Liver (tissue), 9 donors: ENCODE results near the gene PSMB7. TPM values are rescaled to one million over a fixed set of nuclear protein-coding genes. Genes with fewer than 3 reads are reported as not detected.

Experiments
- DNase-seq: peaks from one replicate; pipeline ENCODE4 v3.0.0-alpha.2; 2017; ENCODE audit warnings: low spot score
- H3K27ac ChIP-seq, 2 donors: one replicate each; pipeline ENCODE4 v1.7.0; 2013; ENCODE audit warnings: inconsistent platforms in 2 of 2, low read length in 2 of 2, control low read depth in 1 of 2, low read depth in 1 of 2, mild to moderate bottlenecking in 1 of 2
- H3K27me3 ChIP-seq, 4 donors: one replicate each; pipeline versions ENCODE4 v1.6.1 to v1.7.0; 2013; ENCODE audit warnings: low read length in 3 of 4, inconsistent platforms in 1 of 4, mild to moderate bottlenecking in 1 of 4, moderate library complexity in 1 of 4; ENCODE audit not compliant: control insufficient read depth in 4 of 4, insufficient read depth in 4 of 4
- H3K36me3 ChIP-seq, 4 donors: one replicate each; pipeline versions ENCODE4 v1.6.1 to v1.7.0; 2013; ENCODE audit warnings: low read length in 3 of 4, mild to moderate bottlenecking in 3 of 4, low read depth in 1 of 4, moderate library complexity in 1 of 4; ENCODE audit not compliant: control insufficient read depth in 4 of 4, insufficient read depth in 3 of 4
- H3K4me1 ChIP-seq, 4 donors: one replicate each; pipeline versions ENCODE4 v1.6.1 to v1.7.0; 2013; ENCODE audit warnings: low read length in 3 of 4, mild to moderate bottlenecking in 3 of 4, moderate library complexity in 1 of 4; ENCODE audit not compliant: control insufficient read depth in 4 of 4, insufficient read depth in 4 of 4
- H3K4me3 ChIP-seq, 3 donors: one replicate each; pipeline versions ENCODE4 v1.6.1 to v1.7.0; 2013; ENCODE audit warnings: low read length in 3 of 3, control low read depth in 1 of 3, low read depth in 1 of 3, mild to moderate bottlenecking in 1 of 3
- H3K9ac ChIP-seq, 2 donors: one replicate each; pipeline ENCODE4 v1.7.0; 2013; ENCODE audit warnings: low read length in 2 of 2, mild to moderate bottlenecking in 2 of 2, moderate library complexity in 2 of 2, control low read depth in 1 of 2, low read depth in 1 of 2
- H3K9me3 ChIP-seq, 4 donors: one replicate each; pipeline versions ENCODE4 v1.6.1 to v1.7.0; 2013; ENCODE audit warnings: low read length in 3 of 4; ENCODE audit not compliant: control insufficient read depth in 4 of 4
- ATF3 ChIP-seq: IDR thresholded peaks from 2 replicates; pipeline ENCODE4 v1.6.1; 2016; ENCODE audit warnings: antibody characterized with exemption
- CTCF ChIP-seq: fragments of 150-350 bp; IDR thresholded peaks from 2 replicates; pipeline ENCODE4 v1.5.1; 2017; ENCODE audit warnings: improper control_type of control experiment, low read depth, low read length; ENCODE audit not compliant: missing input control
- EGR1 ChIP-seq, 2 donors: IDR thresholded peaks; 2 replicates each; pipeline ENCODE4 v1.6.1; 2016 to 2018; ENCODE audit warnings: antibody characterized with exemption in 2 of 2, low read depth in 2 of 2
- FOXA1 ChIP-seq: IDR thresholded peaks from 2 replicates; pipeline ENCODE4 v1.6.1; 2016; ENCODE audit warnings: antibody characterized with exemption
- FOXA2 ChIP-seq: IDR thresholded peaks from 2 replicates; pipeline ENCODE4 v1.6.1; 2016; ENCODE audit warnings: antibody characterized with exemption
- GABPA ChIP-seq, 2 donors: IDR thresholded peaks in 1 of 2; conservative IDR thresholded peaks in 1 of 2; 2 replicates each; pipeline ENCODE4 v1.6.1; 2016; ENCODE audit warnings: antibody characterized with exemption in 2 of 2, mild to moderate bottlenecking in 1 of 2, moderate library complexity in 1 of 2
- HNF4A ChIP-seq, 2 donors: conservative IDR thresholded peaks; 2 replicates each; pipeline ENCODE4 v1.6.1; 2016; ENCODE audit warnings: antibody characterized with exemption in 2 of 2, mild to moderate bottlenecking in 2 of 2
- HNF4G ChIP-seq: IDR thresholded peaks from 2 replicates; pipeline ENCODE4 v1.6.1; 2016; ENCODE audit warnings: antibody characterized with exemption
- JUND ChIP-seq, 2 donors: IDR thresholded peaks; 2 replicates each; pipeline ENCODE4 v1.6.1; 2016; ENCODE audit warnings: antibody characterized with exemption in 2 of 2
- MAX ChIP-seq: IDR thresholded peaks from 2 replicates; pipeline ENCODE4 v1.6.1; 2016; ENCODE audit warnings: antibody characterized with exemption
- NR2F2 ChIP-seq: IDR thresholded peaks from 2 replicates; pipeline ENCODE4 v1.6.1; 2016; ENCODE audit warnings: antibody characterized with exemption
- RAD21 ChIP-seq, 2 donors: IDR thresholded peaks; 2 replicates each; pipeline ENCODE4 v1.6.1; 2016; ENCODE audit warnings: antibody characterized with exemption in 2 of 2, mild to moderate bottlenecking in 2 of 2
- SP1 ChIP-seq: IDR thresholded peaks from 2 replicates; pipeline ENCODE4 v1.6.1; 2018; ENCODE audit warnings: antibody characterized with exemption, mild to moderate bottlenecking
- TAF1 ChIP-seq: conservative IDR thresholded peaks from 2 replicates; pipeline ENCODE4 v1.6.1; 2016; ENCODE audit warnings: antibody characterized with exemption, mild to moderate bottlenecking
- ZBTB33 ChIP-seq: IDR thresholded peaks from 2 replicates; pipeline ENCODE4 v1.6.1; 2016; ENCODE audit warnings: antibody characterized with exemption
- WGBS: extraction: QIAGEN DNeasy Blood & Tissue Kit; methylation state at CpG from one replicate; pipeline ENCODE4 v1.1.7; 2013; 5-methylcytosine and 5-hydroxymethylcytosine counted together
- polyA plus RNA-seq, 2 donors: library from polyadenylated mRNA; stranded (reverse) in 1 of 2; unstranded in 1 of 2; fragments of 200-250 nt in 1 of 2; fragments of >200 nt in 1 of 2; fragmentation: Nextera tagmentation in 1 of 2; extraction: Ambion mirVana in 1 of 2; gene quantifications; one replicate each; pipeline versions ENCODE4 v1.2.1 to v1.2.3, GENCODE V29; 2013 to 2015
- total RNA-seq, 2 donors: library from RNA; depleted of rRNA; stranded (reverse); fragments of >200 nt; gene quantifications; one replicate each; pipeline ENCODE4 v1.2.3, GENCODE V29; 2014
- TF ChIP-seq, protein P1 (sequence below): IDR thresholded peaks from 2 replicates; pipeline ENCODE4 v1.6.1; 2016; ENCODE audit warnings: antibody characterized with exemption, mild to moderate bottlenecking
- donor health status: healthy.
- donor health status: healthy.
- donor health status: healthy.
- donor health status: healthy.
- donor health status: healthy.

Gene PSMB7
- total and polyA plus RNA-seq, 4 donors = 90.9 to 183 (median 134) TPM

DNA sequence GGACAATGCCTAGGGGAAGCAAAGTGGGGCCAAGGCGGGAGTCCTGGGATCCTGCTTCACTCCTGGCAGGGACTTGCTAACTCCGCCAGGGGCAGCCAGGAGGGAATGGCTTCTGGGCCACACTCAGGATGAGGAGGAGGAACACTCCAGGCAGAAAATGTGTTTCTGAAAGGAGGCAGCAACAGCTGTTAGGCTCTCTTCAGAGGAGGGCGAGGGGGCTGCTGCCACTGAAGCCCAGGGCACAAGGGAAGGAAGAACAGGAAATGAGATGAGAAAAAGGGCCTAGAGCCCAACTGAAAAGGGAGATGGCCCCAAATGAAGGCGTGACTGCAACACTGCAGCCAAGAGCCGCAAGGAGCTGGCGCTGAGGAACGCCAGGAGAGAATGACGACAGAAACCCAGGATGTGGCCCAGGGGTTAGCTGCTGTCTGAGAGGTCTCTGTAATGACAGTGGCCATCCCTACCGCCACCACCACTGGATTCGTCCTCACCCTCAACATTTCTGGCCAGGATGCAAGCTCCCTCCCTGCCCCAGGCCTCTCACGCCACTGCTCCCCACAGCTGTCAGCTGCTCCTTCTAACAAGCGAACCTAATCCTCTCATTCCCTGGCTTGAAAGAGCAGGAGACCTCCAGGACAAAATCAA is 15.8 kb downstream of the PSMB7 start:
- H3K9me3 ChIP-seq = no peaks in the 10 kb centered on the region
- DNase-seq = no peak
- no peak overlapping the region for H3K9ac ChIP-seq
- TF ChIP-seq CTCF (no peak), NR2F2 (no peak), EGR1 (IDR thresholded peaks at IDR 0.05; ENCODE audit: low read depth in 2 of 2) (no peak), FOXA2 (no peak), GABPA (IDR thresholded peaks at IDR 0.05 in 1 of 2, conservative IDR thresholded peaks at IDR 0.05 in 1 of 2) (no peak), RAD21 (IDR thresholded peaks at IDR 0.05) (no peak), SP1 (no peak), ATF3 (no peak), MAX (no peak)
- TF ChIP-seq, protein P1, sequence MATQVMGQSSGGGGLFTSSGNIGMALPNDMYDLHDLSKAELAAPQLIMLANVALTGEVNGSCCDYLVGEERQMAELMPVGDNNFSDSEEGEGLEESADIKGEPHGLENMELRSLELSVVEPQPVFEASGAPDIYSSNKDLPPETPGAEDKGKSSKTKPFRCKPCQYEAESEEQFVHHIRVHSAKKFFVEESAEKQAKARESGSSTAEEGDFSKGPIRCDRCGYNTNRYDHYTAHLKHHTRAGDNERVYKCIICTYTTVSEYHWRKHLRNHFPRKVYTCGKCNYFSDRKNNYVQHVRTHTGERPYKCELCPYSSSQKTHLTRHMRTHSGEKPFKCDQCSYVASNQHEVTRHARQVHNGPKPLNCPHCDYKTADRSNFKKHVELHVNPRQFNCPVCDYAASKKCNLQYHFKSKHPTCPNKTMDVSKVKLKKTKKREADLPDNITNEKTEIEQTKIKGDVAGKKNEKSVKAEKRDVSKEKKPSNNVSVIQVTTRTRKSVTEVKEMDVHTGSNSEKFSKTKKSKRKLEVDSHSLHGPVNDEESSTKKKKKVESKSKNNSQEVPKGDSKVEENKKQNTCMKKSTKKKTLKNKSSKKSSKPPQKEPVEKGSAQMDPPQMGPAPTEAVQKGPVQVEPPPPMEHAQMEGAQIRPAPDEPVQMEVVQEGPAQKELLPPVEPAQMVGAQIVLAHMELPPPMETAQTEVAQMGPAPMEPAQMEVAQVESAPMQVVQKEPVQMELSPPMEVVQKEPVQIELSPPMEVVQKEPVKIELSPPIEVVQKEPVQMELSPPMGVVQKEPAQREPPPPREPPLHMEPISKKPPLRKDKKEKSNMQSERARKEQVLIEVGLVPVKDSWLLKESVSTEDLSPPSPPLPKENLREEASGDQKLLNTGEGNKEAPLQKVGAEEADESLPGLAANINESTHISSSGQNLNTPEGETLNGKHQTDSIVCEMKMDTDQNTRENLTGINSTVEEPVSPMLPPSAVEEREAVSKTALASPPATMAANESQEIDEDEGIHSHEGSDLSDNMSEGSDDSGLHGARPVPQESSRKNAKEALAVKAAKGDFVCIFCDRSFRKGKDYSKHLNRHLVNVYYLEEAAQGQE = no peak
- H3K4me1 ChIP-seq = peaks cover 0 to 3% (median 0%) of the 10 kb centered on the region in 4 donors
- H3K27ac ChIP-seq = no peak overlapping the region
- H3K27me3 ChIP-seq = no peaks in the 10 kb centered on the region
- no peak overlapping the region for H3K4me3 ChIP-seq
- WGBS = 84% methylated on average over 12 of the region's 12 CpGs
- peaks cover 6 to 31% (median 20%) of the 10 kb centered on the region in 4 donors for H3K36me3 ChIP-seq

- no peaks in the 10 kb centered on the region for H3K9me3 ChIP-seq
- H3K4me3 ChIP-seq = no peak overlapping the region
- WGBS = 91% methylated on average over 8 of the region's 8 CpGs
- H3K36me3 ChIP-seq = peaks cover 2 to 21% (median 14%) of the 10 kb centered on the region in 4 donors
- DNase-seq = no peak
- no peak overlapping the region for H3K9ac ChIP-seq
- no peak overlapping the region for H3K27ac ChIP-seq
- H3K4me1 ChIP-seq = peaks cover 0 to 4% (median 1%) of the 10 kb centered on the region in 4 donors
- no peaks in the 10 kb centered on the region for H3K27me3 ChIP-seq
- TF ChIP-seq, protein P1 = no peak
- no peak for TF ChIP-seq FOXA1
- TF ChIP-seq MAX = no peak
- no peak for TF ChIP-seq HNF4G
- no peak for TF ChIP-seq TAF1
- TF ChIP-seq JUND (IDR thresholded peaks at IDR 0.05) = no peak
- no peak for TF ChIP-seq HNF4A (conservative IDR thresholded peaks at IDR 0.05)
- no peak for TF ChIP-seq CTCF
- no peak for TF ChIP-seq ZBTB33
These were observed 16.9 kb downstream of the PSMB7 start for GRCh38 chr9:124398191-124398935.
